GM18858 (cell line): ENCODE measurements around the gene PCDHGC5.

Experiments used
- ATAC-seq: cut with Tn5 transposase; IDR thresholded peaks from one replicate; pipeline ENCODE4 v1.9.1; 2021; ENCODE audit not compliant: unreplicated experiment

The PCDHGC5 gene

GRCh38 chr5:141512390-141512910, 23.6 kb downstream of the PCDHGC5 start:
- ATAC-seq: no peak

- ATAC-seq: no peak
Observed at GRCh38 chr5:141512911-141513626, 24.2 kb downstream of the PCDHGC5 start.

- peak; percentile 36 for ATAC-seq
Observed at GRCh38 chr5:141513627-141514329, 24.9 kb downstream of the PCDHGC5 start.

GRCh38 chr5:141514330-141515133, 25.7 kb downstream of the PCDHGC5 start:
- ATAC-seq: peak; percentile 7

GRCh38 chr5:141515141-141515540, 26.3 kb downstream of the PCDHGC5 start:
- ATAC-seq: no peak

GRCh38 chr5:141515946-141516671, 27.2 kb downstream of the PCDHGC5 start:
- no peak for ATAC-seq

GRCh38 chr5:141516672-141517025, 27.8 kb downstream of the PCDHGC5 start:
- no peak for ATAC-seq

- no peak for ATAC-seq
Observed at GRCh38 chr5:141517312-141517711, 28.4 kb downstream of the PCDHGC5 start.

- ATAC-seq: no peak
Observed at GRCh38 chr5:141517880-141518617, 29.2 kb downstream of the PCDHGC5 start.

GRCh38 chr5:141518618-141519015, 29.7 kb downstream of the PCDHGC5 start:
- ATAC-seq: no peak

- ATAC-seq: no peak
Observed at GRCh38 chr5:141519605-141520565, 31.0 kb downstream of the PCDHGC5 start.

GRCh38 chr5:141521244-141521781, 32.4 kb downstream of the PCDHGC5 start:
- no peak for ATAC-seq

- ATAC-seq: no peak
Observed at GRCh38 chr5:141522301-141522700, 33.4 kb downstream of the PCDHGC5 start.

- no peak for ATAC-seq
Observed at GRCh38 chr5:141523991-141524390, 35.1 kb downstream of the PCDHGC5 start.

GRCh38 chr5:141524604-141525597, 36.0 kb downstream of the PCDHGC5 start:
- peak; percentile 40 for ATAC-seq

GRCh38 chr5:141525653-141526052, 36.8 kb downstream of the PCDHGC5 start:
- no peak for ATAC-seq

GRCh38 chr5:141527426-141527825, 38.5 kb downstream of the PCDHGC5 start:
- ATAC-seq: no peak
